WTC11 (cell line): ENCODE results near the gene FAM209B. TPM values are rescaled to one million over a fixed set of nuclear protein-coding genes. Genes with fewer than 3 reads are reported as not detected.

Source experiments
- ATAC-seq: fragments of 200-7000 bp; cut with Tn5 transposase; 2 replicates; pipeline ENCODE4 v1.10.0; 2021; ENCODE audit warnings: mild to moderate bottlenecking, moderate library complexity
- CTCF ChIA-PET: fragments of 300-600 bp; sonication (Branson Sonifier 250); formaldehyde crosslinking; loops from one replicate; lab custom pipeline; 2021; ENCODE audit warnings: antibody characterized with exemption; lab: Charles Lee
- POLR2A ChIA-PET: fragments of 350-600 bp; sonication (Branson Sonifier 250); formaldehyde crosslinking; loops from one replicate; lab custom pipeline; 2021; ENCODE audit warnings: antibody characterized with exemption; lab: Charles Lee
- DNase-seq: peaks from one replicate; pipeline ENCODE4 v3.0.0; 2021; ENCODE audit warnings: low spot score
- H3K27ac Mint-ChIP-seq: 2 replicates; pipeline ENCODE4 v1.8.0; 2021; ENCODE audit warnings: mixed read lengths
- H3K27me3 Mint-ChIP-seq: 2 replicates; pipeline ENCODE4 v1.8.0; 2021; ENCODE audit warnings: low read depth, mild to moderate bottlenecking, moderate library complexity, mixed read lengths
- H3K36me3 Mint-ChIP-seq: 2 replicates; pipeline ENCODE4 v1.8.0; 2021; ENCODE audit warnings: mixed read lengths
- H3K4me1 Mint-ChIP-seq: 2 replicates; pipeline ENCODE4 v1.8.0; 2022; ENCODE audit warnings: mixed read lengths
- H3K4me3 Mint-ChIP-seq: 2 replicates; pipeline ENCODE4 v1.8.0; 2021; ENCODE audit warnings: mild to moderate bottlenecking, moderate library complexity, mixed read lengths
- H3K9me3 Mint-ChIP-seq: 2 replicates; pipeline ENCODE4 v1.8.0; 2021; ENCODE audit warnings: mixed read lengths
- E2F4 ChIP-seq: sonication (generic); formaldehyde crosslinking; IDR thresholded peaks from 2 replicates; pipeline ENCODE4 v1.8.1; 2022; ENCODE audit warnings: low read depth, mild to moderate bottlenecking, moderate library complexity, missing genetic modification reagents, borderline replicate concordance
- ETV6 ChIP-seq: sonication (generic); formaldehyde crosslinking; IDR thresholded peaks from 2 replicates; pipeline ENCODE4 v1.8.1; 2022; ENCODE audit warnings: mild to moderate bottlenecking, missing genetic modification reagents
- FOXK1 ChIP-seq: sonication (generic); formaldehyde crosslinking; IDR thresholded peaks from 2 replicates; pipeline ENCODE4 v1.8.0; 2022; ENCODE audit warnings: mild to moderate bottlenecking, moderate library complexity, missing genetic modification reagents
- FOXP1 ChIP-seq: sonication (generic); formaldehyde crosslinking; IDR thresholded peaks from 2 replicates; pipeline ENCODE4 v1.8.0; 2022; ENCODE audit warnings: missing genetic modification reagents, mild to moderate bottlenecking, moderate library complexity, borderline replicate concordance
- JUN ChIP-seq: sonication (generic); formaldehyde crosslinking; IDR thresholded peaks from 2 replicates; pipeline ENCODE4 v1.8.0; 2023; ENCODE audit warnings: mild to moderate bottlenecking, missing genetic modification reagents
- NFE2L1 ChIP-seq: sonication (generic); formaldehyde crosslinking; IDR thresholded peaks from 2 replicates; pipeline ENCODE4 v1.8.1; 2023; ENCODE audit warnings: missing genetic modification reagents
- NFYB ChIP-seq: sonication (generic); formaldehyde crosslinking; conservative IDR thresholded peaks from 2 replicates; pipeline ENCODE4 v1.8.0; 2022; ENCODE audit warnings: low read depth, missing genetic modification reagents
- NR1H2 ChIP-seq: sonication (generic); formaldehyde crosslinking; IDR thresholded peaks from 2 replicates; pipeline ENCODE4 v1.9.0; 2021; ENCODE audit warnings: mild to moderate bottlenecking, moderate library complexity, missing genetic modification reagents
- RORB ChIP-seq: fragments of 250-450 bp; sonication (Bioruptor Pico); IDR thresholded peaks from 2 replicates; pipeline ENCODE4 v1.9.0; 2021; ENCODE audit warnings: mild to moderate bottlenecking
- SP1 ChIP-seq: sonication (generic); formaldehyde crosslinking; conservative IDR thresholded peaks from 2 replicates; pipeline ENCODE4 v1.8.1; 2022; ENCODE audit warnings: missing genetic modification reagents
- TCF7 ChIP-seq: sonication (generic); formaldehyde crosslinking; IDR thresholded peaks from 2 replicates; pipeline ENCODE4 v1.8.0; 2022; ENCODE audit warnings: mild to moderate bottlenecking, low read depth, missing genetic modification reagents, moderate library complexity
- TP53 ChIP-seq: sonication (generic); formaldehyde crosslinking; IDR thresholded peaks from 2 replicates; pipeline ENCODE4 v1.8.1; 2023; ENCODE audit warnings: mild to moderate bottlenecking, missing genetic modification reagents
- ZNF121 ChIP-seq: sonication (generic); formaldehyde crosslinking; IDR thresholded peaks from 2 replicates; pipeline ENCODE4 v1.8.0; 2023; ENCODE audit warnings: missing genetic modification reagents
- ZNF532 ChIP-seq: fragments of 250-450 bp; sonication (Bioruptor Pico); IDR thresholded peaks from 2 replicates; pipeline ENCODE4 v1.9.0; 2021; ENCODE audit warnings: mild to moderate bottlenecking, borderline replicate concordance
- ZNF671 ChIP-seq: fragments of 250-450 bp; sonication (Bioruptor Pico); IDR thresholded peaks from 2 replicates; pipeline ENCODE4 v1.8.0; 2021; ENCODE audit warnings: mild to moderate bottlenecking
- total RNA-seq: library from RNA; stranded (reverse); gene quantifications from 3 replicates; pipeline ENCODE4 v1.2.3, GENCODE V29; 2021
- TF ChIP-seq, protein P1 (sequence below): fragments of 250-450 bp; sonication (Bioruptor Pico); conservative IDR thresholded peaks from 2 replicates; pipeline ENCODE4 v1.9.0; 2021; ENCODE audit warnings: mild to moderate bottlenecking
- TF ChIP-seq, protein P2 (sequence below): fragments of 250-450 bp; sonication (Bioruptor Pico); IDR thresholded peaks from 2 replicates; pipeline ENCODE4 v1.8.0; 2021; ENCODE audit warnings: mild to moderate bottlenecking
- TF ChIP-seq, protein P3 (sequence below): sonication (generic); formaldehyde crosslinking; IDR thresholded peaks from 2 replicates; pipeline ENCODE4 v1.8.1; 2023; ENCODE audit warnings: mild to moderate bottlenecking, missing genetic modification reagents, moderate library complexity
- TF ChIP-seq, protein P4 (sequence below): fragments of 200-600 bp; IDR thresholded peaks from 2 replicates; pipeline ENCODE4 v1.8.0; 2022; ENCODE audit warnings: antibody characterized with exemption
- TF ChIP-seq, protein P5 (sequence below): sonication (generic); formaldehyde crosslinking; IDR thresholded peaks from 2 replicates; pipeline ENCODE4 v1.8.0; 2022; ENCODE audit warnings: mild to moderate bottlenecking, missing genetic modification reagents
- TF ChIP-seq, protein P6 (sequence below): sonication (generic); formaldehyde crosslinking; IDR thresholded peaks from 2 replicates; pipeline ENCODE4 v1.8.1; 2022; ENCODE audit warnings: mild to moderate bottlenecking, missing genetic modification reagents, moderate library complexity, borderline replicate concordance

FAM209B gene
- total RNA-seq, 1 experiment from 2014 or later: 0.68 TPM

DNA sequence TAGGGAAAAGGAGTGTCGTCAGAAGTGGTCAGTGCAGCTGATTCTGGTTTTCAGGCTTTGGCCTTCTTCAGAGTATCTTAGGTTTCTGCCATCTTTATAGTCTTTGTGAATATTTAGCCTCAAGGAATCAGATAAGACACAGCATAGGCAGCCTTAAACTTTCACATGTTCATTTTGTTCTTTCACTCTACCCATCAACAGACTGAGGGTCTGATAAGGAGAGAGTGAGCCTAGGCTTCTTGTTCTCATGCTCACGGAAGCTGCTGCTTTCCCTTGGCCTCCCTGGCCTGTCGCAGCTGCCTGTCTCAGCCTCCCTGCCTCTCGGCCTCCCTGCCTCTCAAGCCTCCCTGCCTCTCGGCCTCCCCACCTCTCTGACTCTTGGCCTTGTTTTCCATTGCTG is 44.5 kb upstream of the FAM209B start (continued):
- no peak for TF ChIP-seq E2F4
- TF ChIP-seq JUN (CRISPR knock-in tag): no peak
- no peak for TF ChIP-seq NFE2L1
- TF ChIP-seq, protein P1, sequence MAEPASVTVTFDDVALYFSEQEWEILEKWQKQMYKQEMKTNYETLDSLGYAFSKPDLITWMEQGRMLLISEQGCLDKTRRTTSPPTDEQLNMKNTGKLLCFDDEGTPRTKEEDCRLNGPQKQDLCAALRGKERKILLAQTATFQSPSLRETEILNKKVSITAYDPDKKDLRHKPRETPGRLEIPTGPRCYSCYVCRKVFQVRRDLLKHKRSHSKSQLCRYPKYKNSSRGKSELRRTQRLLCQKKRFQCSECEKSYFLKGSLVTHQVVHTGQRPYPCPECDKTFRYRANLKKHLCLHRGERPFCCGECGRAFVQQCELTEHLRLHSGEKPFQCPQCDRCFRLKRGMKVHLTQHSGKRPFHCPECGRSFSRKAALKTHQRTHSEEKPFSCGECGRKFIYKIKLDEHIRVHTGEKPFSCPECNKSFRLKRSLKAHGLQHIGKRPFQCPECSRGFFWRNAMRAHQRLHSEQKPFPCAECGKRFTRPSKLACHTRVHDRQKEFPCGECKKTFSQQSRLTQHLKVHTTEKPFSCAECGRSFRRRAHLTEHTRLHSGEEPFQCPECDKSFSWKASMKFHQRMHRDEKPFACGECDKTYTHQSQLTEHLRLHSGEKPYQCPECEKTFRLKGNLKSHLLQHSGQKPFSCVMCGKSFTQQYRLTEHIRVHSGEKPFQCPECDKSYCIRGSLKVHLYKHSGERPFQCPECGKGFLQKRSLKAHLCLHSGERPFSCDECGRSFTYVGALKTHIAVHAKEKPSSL (CRISPR knock-in tag): no peak
- TF ChIP-seq ZNF532 (CRISPR knock-in tag): no peak

- H3K27me3 Mint-ChIP-seq: no peaks in the 10 kb centered on the region
- H3K9me3 Mint-ChIP-seq: peaks cover 4% of the 10 kb centered on the region; the same call in 1 of the 2 replicates
- no peak for TF ChIP-seq RORB
- TF ChIP-seq SP1: no peak
- TF ChIP-seq TP53 (CRISPR knock-in tag): no peak
- no peak for TF ChIP-seq FOXP1 (CRISPR knock-in tag)
- no peak for TF ChIP-seq ZNF121 (CRISPR knock-in tag)
- TF ChIP-seq TCF7: no peak
- TF ChIP-seq, protein P2, sequence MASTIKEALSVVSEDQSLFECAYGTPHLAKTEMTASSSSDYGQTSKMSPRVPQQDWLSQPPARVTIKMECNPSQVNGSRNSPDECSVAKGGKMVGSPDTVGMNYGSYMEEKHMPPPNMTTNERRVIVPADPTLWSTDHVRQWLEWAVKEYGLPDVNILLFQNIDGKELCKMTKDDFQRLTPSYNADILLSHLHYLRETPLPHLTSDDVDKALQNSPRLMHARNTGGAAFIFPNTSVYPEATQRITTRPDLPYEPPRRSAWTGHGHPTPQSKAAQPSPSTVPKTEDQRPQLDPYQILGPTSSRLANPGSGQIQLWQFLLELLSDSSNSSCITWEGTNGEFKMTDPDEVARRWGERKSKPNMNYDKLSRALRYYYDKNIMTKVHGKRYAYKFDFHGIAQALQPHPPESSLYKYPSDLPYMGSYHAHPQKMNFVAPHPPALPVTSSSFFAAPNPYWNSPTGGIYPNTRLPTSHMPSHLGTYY (CRISPR knock-in tag): no peak
- TF ChIP-seq NFYB (CRISPR knock-in tag): no peak
- ATAC-seq: no peak
- no peak for DNase-seq
- H3K27ac Mint-ChIP-seq: no peak overlapping the region
- H3K4me1 Mint-ChIP-seq: peaks cover 4% of the 10 kb centered on the region
- no peak overlapping the region for H3K4me3 Mint-ChIP-seq
- peaks cover 13% of the 10 kb centered on the region for H3K36me3 Mint-ChIP-seq
- ChIA-PET POLR2A (no interaction called here), CTCF (no interaction called here)
Measured at GRCh38 chr20:56501116-56501515, 31.9 kb upstream of the FAM209B start.

DNA sequence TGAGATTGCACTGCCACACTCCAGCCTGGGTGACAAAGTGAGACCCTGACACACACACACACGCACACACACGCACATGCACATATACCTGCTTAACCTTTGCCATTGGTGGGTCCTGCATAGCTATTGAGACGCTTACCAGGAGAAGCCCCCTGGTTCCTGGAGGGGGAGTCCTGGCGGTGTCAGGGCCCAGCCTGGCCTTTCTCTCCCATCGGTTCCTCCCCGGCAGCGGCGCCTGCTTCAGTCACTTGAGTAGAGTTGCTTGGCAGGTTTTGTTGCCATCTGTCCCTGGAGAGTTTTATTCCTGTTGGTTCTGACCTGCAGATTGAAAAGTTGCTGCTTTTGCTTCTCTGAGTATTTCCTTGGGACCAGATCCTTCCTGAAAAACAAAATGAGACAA is 29.1 kb upstream of the FAM209B start:
- peak overlapping the region; percentile 74 for H3K27ac Mint-ChIP-seq
- H3K9me3 Mint-ChIP-seq: no peaks in the 10 kb centered on the region
- no peaks in the 10 kb centered on the region for H3K36me3 Mint-ChIP-seq
- H3K27me3 Mint-ChIP-seq: no peaks in the 10 kb centered on the region
- ChIA-PET CTCF (no interaction called here), POLR2A (no interaction called here)
- peak; percentile 66 for ATAC-seq
- no peak overlapping the region for H3K4me3 Mint-ChIP-seq
- no peak for DNase-seq
- H3K4me1 Mint-ChIP-seq: peaks cover 6% of the 10 kb centered on the region
- TF ChIP-seq, protein P3, sequence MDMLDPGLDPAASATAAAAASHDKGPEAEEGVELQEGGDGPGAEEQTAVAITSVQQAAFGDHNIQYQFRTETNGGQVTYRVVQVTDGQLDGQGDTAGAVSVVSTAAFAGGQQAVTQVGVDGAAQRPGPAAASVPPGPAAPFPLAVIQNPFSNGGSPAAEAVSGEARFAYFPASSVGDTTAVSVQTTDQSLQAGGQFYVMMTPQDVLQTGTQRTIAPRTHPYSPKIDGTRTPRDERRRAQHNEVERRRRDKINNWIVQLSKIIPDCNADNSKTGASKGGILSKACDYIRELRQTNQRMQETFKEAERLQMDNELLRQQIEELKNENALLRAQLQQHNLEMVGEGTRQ (CRISPR knock-in tag): no peak
- TF ChIP-seq, protein P4, sequence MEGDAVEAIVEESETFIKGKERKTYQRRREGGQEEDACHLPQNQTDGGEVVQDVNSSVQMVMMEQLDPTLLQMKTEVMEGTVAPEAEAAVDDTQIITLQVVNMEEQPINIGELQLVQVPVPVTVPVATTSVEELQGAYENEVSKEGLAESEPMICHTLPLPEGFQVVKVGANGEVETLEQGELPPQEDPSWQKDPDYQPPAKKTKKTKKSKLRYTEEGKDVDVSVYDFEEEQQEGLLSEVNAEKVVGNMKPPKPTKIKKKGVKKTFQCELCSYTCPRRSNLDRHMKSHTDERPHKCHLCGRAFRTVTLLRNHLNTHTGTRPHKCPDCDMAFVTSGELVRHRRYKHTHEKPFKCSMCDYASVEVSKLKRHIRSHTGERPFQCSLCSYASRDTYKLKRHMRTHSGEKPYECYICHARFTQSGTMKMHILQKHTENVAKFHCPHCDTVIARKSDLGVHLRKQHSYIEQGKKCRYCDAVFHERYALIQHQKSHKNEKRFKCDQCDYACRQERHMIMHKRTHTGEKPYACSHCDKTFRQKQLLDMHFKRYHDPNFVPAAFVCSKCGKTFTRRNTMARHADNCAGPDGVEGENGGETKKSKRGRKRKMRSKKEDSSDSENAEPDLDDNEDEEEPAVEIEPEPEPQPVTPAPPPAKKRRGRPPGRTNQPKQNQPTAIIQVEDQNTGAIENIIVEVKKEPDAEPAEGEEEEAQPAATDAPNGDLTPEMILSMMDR: no peak
- TF ChIP-seq ZNF671 (CRISPR knock-in tag) (no peak), NR1H2 (CRISPR knock-in tag) (no peak), SP1 (no peak), FOXK1 (no peak), ETV6 (CRISPR knock-in tag) (no peak)
- TF ChIP-seq, protein P5, sequence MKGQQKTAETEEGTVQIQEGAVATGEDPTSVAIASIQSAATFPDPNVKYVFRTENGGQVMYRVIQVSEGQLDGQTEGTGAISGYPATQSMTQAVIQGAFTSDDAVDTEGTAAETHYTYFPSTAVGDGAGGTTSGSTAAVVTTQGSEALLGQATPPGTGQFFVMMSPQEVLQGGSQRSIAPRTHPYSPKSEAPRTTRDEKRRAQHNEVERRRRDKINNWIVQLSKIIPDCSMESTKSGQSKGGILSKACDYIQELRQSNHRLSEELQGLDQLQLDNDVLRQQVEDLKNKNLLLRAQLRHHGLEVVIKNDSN (CRISPR knock-in tag): no peak
- TF ChIP-seq, protein P6, sequence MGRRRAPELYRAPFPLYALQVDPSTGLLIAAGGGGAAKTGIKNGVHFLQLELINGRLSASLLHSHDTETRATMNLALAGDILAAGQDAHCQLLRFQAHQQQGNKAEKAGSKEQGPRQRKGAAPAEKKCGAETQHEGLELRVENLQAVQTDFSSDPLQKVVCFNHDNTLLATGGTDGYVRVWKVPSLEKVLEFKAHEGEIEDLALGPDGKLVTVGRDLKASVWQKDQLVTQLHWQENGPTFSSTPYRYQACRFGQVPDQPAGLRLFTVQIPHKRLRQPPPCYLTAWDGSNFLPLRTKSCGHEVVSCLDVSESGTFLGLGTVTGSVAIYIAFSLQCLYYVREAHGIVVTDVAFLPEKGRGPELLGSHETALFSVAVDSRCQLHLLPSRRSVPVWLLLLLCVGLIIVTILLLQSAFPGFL (CRISPR knock-in tag): no peak
